CD8-positive, alpha-beta memory T cell (primary cell): ENCODE data around the gene LCORL. TPM values are rescaled to one million over a fixed set of nuclear protein-coding genes. Genes with fewer than 3 reads are reported as not detected.

ENCODE experiments used
- CTCF ChIA-PET: fragments of 350-600 bp; sonication (Branson Sonifier 250); formaldehyde crosslinking; loops from one replicate; lab custom pipeline; 2021; ENCODE audit warnings: antibody characterized with exemption; lab: Charles Lee
- POLR2A ChIA-PET: fragments of 350-600 bp; sonication (Branson Sonifier 250); formaldehyde crosslinking; loops from one replicate; lab custom pipeline; 2021; ENCODE audit warnings: antibody characterized with exemption; lab: Charles Lee
- DNase-seq, 5 donors: peaks; one replicate each; pipeline versions ENCODE4 v3.0.0 to v3.0.0-alpha.2; 2020 to 2022; ENCODE audit warnings: mixed read lengths in 1 of 5
- H3K27ac ChIP-seq: one replicate; pipeline ENCODE4 v1.7.0; 2013; ENCODE audit warnings: low read depth, mild to moderate bottlenecking, low read length, moderate library complexity
- H3K27me3 ChIP-seq: 2 replicates; pipeline ENCODE4 v1.7.0; 2013; ENCODE audit warnings: low read length, mild to moderate bottlenecking; ENCODE audit not compliant: insufficient read depth, poor library complexity, severe bottlenecking
- H3K36me3 ChIP-seq: 2 replicates; pipeline ENCODE4 v1.7.0; 2013; ENCODE audit warnings: mild to moderate bottlenecking, low read length, moderate library complexity; ENCODE audit not compliant: insufficient read depth
- H3K4me1 ChIP-seq: 2 replicates; pipeline ENCODE4 v1.7.0; 2013; ENCODE audit warnings: mild to moderate bottlenecking, low read length, moderate library complexity; ENCODE audit not compliant: insufficient read depth
- H3K4me3 ChIP-seq: 2 replicates; pipeline ENCODE4 v1.7.0; 2013; ENCODE audit warnings: mild to moderate bottlenecking, low read length
- H3K9me3 ChIP-seq: 2 replicates; pipeline ENCODE4 v1.7.0; 2013; ENCODE audit warnings: mild to moderate bottlenecking, low read length
- H3K27ac Mint-ChIP-seq, 8 donors: one replicate each; pipeline ENCODE4 v1.8.0; 2020 to 2021; ENCODE audit warnings: mixed read lengths in 8 of 8, mild to moderate bottlenecking in 6 of 8, inconsistent platforms in 3 of 8, moderate library complexity in 3 of 8
- H3K27me3 Mint-ChIP-seq, 2 donors: one replicate each; pipeline ENCODE4 v1.8.0; 2020 to 2021; ENCODE audit warnings: mixed read lengths in 2 of 2, mild to moderate bottlenecking in 1 of 2, moderate library complexity in 1 of 2
- H3K36me3 Mint-ChIP-seq, 3 donors: one replicate each; pipeline ENCODE4 v1.8.0; 2020 to 2021; ENCODE audit warnings: mixed read lengths in 3 of 3, inconsistent platforms in 1 of 3, mild to moderate bottlenecking in 1 of 3
- H3K4me1 Mint-ChIP-seq, 3 donors: one replicate each; pipeline ENCODE4 v1.8.0; 2020 to 2021; ENCODE audit warnings: mixed read lengths in 3 of 3, inconsistent platforms in 1 of 3, mild to moderate bottlenecking in 1 of 3
- H3K4me3 Mint-ChIP-seq, 7 donors: one replicate each; pipeline ENCODE4 v1.8.0; 2020 to 2021; ENCODE audit warnings: mixed read lengths in 7 of 7, mild to moderate bottlenecking in 6 of 7, moderate library complexity in 4 of 7, inconsistent platforms in 2 of 7
- H3K9me3 Mint-ChIP-seq, 5 donors: one replicate each; pipeline ENCODE4 v1.8.0; 2020 to 2022; ENCODE audit warnings: mixed read lengths in 5 of 5, mild to moderate bottlenecking in 3 of 5, moderate library complexity in 2 of 5, inconsistent platforms in 1 of 5
- polyA plus RNA-seq: library from polyadenylated mRNA; unstranded; fragments of 300-500 nt; fragmentation: Illumina TruSeq; gene quantifications from one replicate; pipeline ENCODE4 v1.2.3, GENCODE V29; 2021
- total RNA-seq, 2 experiments: library from RNA; stranded (reverse); gene quantifications; one replicate each; pipeline ENCODE4 v1.2.3, GENCODE V29; 2021

Gene LCORL
- total and polyA plus RNA-seq, 3 experiments from 2014 or later: 6.9 to 9.1 (median 7.2) TPM

DNA sequence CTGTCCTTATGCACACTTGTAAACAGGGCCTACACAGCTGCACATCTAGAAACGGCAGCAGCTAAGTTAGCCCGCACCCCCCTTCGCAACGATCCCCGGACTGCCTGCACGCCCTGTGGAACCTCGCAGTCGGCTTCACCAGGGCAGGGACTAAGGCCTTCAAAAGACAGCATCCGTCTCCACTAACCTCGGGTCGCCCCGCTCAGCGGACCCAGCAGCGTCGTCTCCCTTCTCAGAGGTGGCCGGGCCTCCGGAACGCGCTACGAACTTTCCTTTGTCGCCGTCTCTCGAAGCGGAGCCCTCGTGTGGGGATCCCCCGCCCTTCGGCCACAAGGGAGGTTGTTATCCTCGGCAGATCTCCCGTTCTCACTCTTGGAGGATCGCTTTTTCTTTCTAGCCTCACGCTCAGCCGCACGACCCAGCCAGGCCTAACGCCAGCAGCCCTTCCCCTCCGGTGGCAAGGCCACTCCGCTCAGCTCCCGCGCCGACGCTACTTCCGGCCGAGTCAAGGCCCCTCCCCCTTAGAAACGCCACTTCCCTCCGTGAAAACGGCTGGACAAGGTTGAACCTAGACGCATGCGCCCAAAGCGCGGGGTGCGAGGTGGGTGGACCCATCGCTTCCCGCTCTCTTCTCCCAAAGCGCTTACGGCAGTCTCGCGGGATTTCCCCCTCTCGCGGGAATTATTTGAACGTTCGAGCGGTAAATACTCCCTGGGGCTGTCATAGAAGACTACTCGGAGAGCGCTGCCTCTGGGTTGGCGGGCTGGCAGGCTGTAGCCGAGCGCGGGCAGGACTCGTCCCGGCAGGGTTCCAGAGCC lies 211.1 kb downstream of the LCORL start, which contains the start of the genes DCAF16 and NCAPG:
Gene DCAF16 (minus strand): TSS at position 498 of the 818 bp plus-strand sequence. CDS start 6,616 bp downstream, outside the sequence.
Gene NCAPG (plus strand): TSS at position 720 of the 818 bp plus-strand sequence. CDS start 99 bp downstream, outside the sequence.
- POLR2A ChIA-PET: interaction anchor here (0.6 to 1.4 kb wide), 4 partner anchors 12 to 196 kb away, joined by 3 to 8 read pairs (median 4); partner anchors contain the start of gene MED28
- H3K36me3 Mint-ChIP-seq: peaks cover 0 to 23% (median 6%) of the 10 kb centered on the region in 3 donors
- H3K4me3 Mint-ChIP-seq: peak within 1 kb of the TSS; percentile 95 to 100 (median 98)

DNA sequence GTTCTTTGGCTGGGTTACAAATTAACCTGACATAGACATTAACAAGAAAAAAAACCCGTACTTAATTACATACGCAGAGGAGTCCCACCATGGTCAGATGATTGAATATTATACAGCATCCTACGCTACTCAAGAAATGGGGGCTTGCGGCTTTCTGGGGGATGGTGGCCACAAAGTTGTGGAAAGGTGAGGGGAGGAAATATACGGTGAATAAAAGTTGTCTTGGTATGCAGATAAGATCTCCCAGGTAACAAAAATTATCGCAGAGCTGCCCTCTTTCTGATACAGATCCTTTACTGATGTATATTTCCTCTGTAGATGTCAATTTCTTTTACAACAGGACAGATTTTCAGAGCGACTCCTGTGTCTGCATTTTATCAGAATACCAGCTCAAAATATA lies 211.9 kb downstream of the LCORL start:
- Mint-ChIP-seq H3K27ac (peak overlapping the region; percentile 96 to 100 (median 100)), H3K36me3 (peaks cover 0 to 29% (median 6%) of the 10 kb centered on the region in 3 donors), H3K9me3 (no peaks in the 10 kb centered on the region), H3K4me3 (peak overlapping the region; percentile 95 to 100 (median 98)), H3K27me3 (no peaks in the 10 kb centered on the region), H3K4me1 (peaks cover 66 to 85% (median 80%) of the 10 kb centered on the region in 3 donors)
- POLR2A ChIA-PET: interaction anchor here (0.6 to 1.4 kb wide), 3 partner anchors 12 to 195 kb away, joined by 4 to 8 read pairs (median 5); partner anchors contain the start of gene MED28
- CTCF ChIA-PET: interaction anchor here (1.1 to 2.0 kb wide), 4 partner anchors 12 to 261 kb away, joined by 3 to 13 read pairs (median 4); no protein-coding TSS in a partner anchor
- H3K27me3 ChIP-seq: no peaks in the 10 kb centered on the region
- H3K36me3 ChIP-seq: peaks cover 1% of the 10 kb centered on the region
- DNase-seq: peak in 2 of 5 donors; percentile 11 to 14
- no peaks in the 10 kb centered on the region for H3K9me3 ChIP-seq
- H3K4me1 ChIP-seq: peaks cover 45% of the 10 kb centered on the region
- H3K27ac ChIP-seq: peak overlapping the region; percentile 98
- peak overlapping the region; percentile 89 for H3K4me3 ChIP-seq

More for the DNA sequence above, 211.1 kb downstream of the LCORL start, which contains the start of the genes DCAF16 and NCAPG:
- peaks cover 45% of the 10 kb centered on the region for H3K4me1 ChIP-seq
- H3K4me3 ChIP-seq: peak within 1 kb of the TSS; percentile 89
- peak within 1 kb of the TSS; percentile 98 for H3K27ac ChIP-seq
- DNase-seq: peak; percentile 97 to 100 (median 99)
- Mint-ChIP-seq H3K27me3 (no peaks in the 10 kb centered on the region), H3K4me1 (peaks cover 62 to 78% (median 72%) of the 10 kb centered on the region in 3 donors), H3K9me3 (no peaks in the 10 kb centered on the region), H3K27ac (peak within 1 kb of the TSS; percentile 96 to 100 (median 100))
- no peaks in the 10 kb centered on the region for H3K9me3 ChIP-seq
- no peaks in the 10 kb centered on the region for H3K27me3 ChIP-seq
- CTCF ChIA-PET: interaction anchor here (0.5 to 2.0 kb wide), 5 partner anchors 13 to 964 kb away, joined by 3 to 13 read pairs (median 3); no protein-coding TSS in a partner anchor
- no peaks in the 10 kb centered on the region for H3K36me3 ChIP-seq

DNA sequence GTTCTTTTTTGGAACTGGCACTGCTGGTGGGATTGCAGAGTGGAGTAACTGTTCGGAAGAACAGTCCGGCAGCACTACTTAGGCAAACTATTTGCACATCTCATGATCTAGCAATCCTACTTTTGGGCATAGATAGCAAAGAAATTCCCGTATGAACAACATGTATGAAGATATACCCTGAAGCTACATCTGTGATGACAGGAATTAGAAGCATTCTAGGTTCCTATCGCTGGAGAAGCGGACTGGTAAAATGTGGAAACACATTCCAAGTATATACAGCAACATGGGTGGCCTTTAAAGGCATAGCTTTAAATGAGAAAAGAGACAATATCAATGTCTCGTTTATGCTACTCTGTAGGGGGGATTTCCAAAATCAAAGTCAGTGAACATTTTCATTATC lies 214.1 kb downstream of the LCORL start:
- Mint-ChIP-seq H3K27me3 (no peaks in the 10 kb centered on the region), H3K4me3 (peak overlapping the region; percentile 18 to 100 (median 96)), H3K27ac (peak overlapping the region in 4 of 8 donors; percentile 38 to 77 (median 58)), H3K4me1 (peaks cover 67 to 92% (median 89%) of the 10 kb centered on the region in 3 donors), H3K9me3 (no peaks in the 10 kb centered on the region), H3K36me3 (peaks cover 0 to 49% (median 17%) of the 10 kb centered on the region in 3 donors)
- POLR2A ChIA-PET: no interaction called here
- DNase-seq: no peak
- H3K27ac ChIP-seq: no peak overlapping the region
- H3K4me1 ChIP-seq: peaks cover 45% of the 10 kb centered on the region
- H3K9me3 ChIP-seq: no peaks in the 10 kb centered on the region
- no peak overlapping the region for H3K4me3 ChIP-seq
- H3K36me3 ChIP-seq: peaks cover 19% of the 10 kb centered on the region
- no peaks in the 10 kb centered on the region for H3K27me3 ChIP-seq
- CTCF ChIA-PET: interaction anchor here (0.8 to 1.8 kb wide), 3 partner anchors 9 to 259 kb away, joined by 4 to 9 read pairs (median 7); no protein-coding TSS in a partner anchor

DNA sequence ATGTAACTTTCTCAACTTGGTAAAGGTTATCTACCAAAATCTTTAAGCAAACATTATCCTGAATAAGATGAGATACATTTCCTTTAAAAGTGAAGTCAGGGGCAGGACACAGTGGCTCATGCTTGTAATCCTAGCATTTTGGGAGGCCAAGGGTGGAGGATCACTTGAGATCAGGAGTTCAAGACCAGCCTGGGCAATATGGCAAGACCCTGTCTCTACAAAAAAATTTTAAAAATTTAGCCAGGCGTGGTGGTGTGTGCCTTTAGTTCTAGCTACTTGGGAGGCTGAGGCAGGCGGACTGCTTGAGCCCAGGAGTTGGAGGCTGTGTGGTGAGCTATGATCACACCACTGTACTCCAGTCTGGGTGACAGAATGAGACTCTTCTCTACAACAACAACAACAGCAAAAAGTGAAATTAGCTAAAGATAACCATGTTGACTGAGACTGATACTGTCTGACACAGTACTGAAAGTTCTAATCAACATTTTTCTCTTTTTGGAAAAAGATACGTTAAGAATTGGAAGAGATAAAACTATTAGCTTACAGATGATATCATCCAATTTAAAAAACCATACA lies 215.9 kb downstream of the LCORL start:
- peaks cover 60 to 87% (median 83%) of the 10 kb centered on the region in 3 donors for H3K4me1 Mint-ChIP-seq
- POLR2A ChIA-PET: no interaction called here
- Histone ChIP-seq H3K4me1 (peaks cover 38% of the 10 kb centered on the region), H3K9me3 (no peaks in the 10 kb centered on the region), H3K27ac (no peak overlapping the region), H3K4me3 (no peak overlapping the region), H3K36me3 (peaks cover 19% of the 10 kb centered on the region), H3K27me3 (no peaks in the 10 kb centered on the region)
- peak overlapping the region in 6 of 8 donors; percentile 40 to 77 (median 52) for H3K27ac Mint-ChIP-seq
- peaks cover 0 to 64% (median 19%) of the 10 kb centered on the region in 3 donors for H3K36me3 Mint-ChIP-seq
- DNase-seq: no peak
- peak overlapping the region in 3 of 7 donors; percentile 7 to 61 (median 35) for H3K4me3 Mint-ChIP-seq
- H3K27me3 Mint-ChIP-seq: peaks cover 0 to 2% of the 10 kb centered on the region in 2 donors
- H3K9me3 Mint-ChIP-seq: no peaks in the 10 kb centered on the region
- CTCF ChIA-PET: interaction anchor here (1.0 to 1.1 kb wide), 2 partner anchors 11 to 256 kb away, joined by 3 to 4 read pairs; no protein-coding TSS in a partner anchor

DNA sequence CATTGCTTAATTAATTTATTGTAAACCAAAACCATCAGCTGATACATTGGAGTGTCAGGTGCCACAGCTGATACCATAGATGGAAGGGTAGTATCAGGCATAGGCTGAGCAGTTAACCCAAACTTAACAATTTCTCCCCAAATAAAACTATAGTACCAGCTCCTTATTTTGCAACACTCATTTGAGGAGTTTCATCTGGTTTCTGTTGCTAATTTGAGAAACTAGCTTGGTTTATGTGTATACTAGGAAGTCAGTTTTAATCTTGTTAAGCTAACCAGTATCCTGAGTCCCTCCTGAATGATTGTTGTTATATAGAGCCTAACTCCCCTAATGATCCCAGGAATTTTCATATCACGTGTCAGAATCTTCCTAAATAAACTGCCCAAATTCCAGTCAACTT lies 223.7 kb downstream of the LCORL start:
- Mint-ChIP-seq H3K4me1 (peaks cover 7 to 22% (median 14%) of the 10 kb centered on the region in 3 donors), H3K4me3 (no peak overlapping the region), H3K27ac (peak overlapping the region in 1 of 8 donors; percentile 68), H3K36me3 (peaks cover 6 to 66% (median 13%) of the 10 kb centered on the region in 3 donors), H3K27me3 (peaks cover 0 to 2% of the 10 kb centered on the region in 2 donors), H3K9me3 (no peaks in the 10 kb centered on the region)
- H3K27me3 ChIP-seq: no peaks in the 10 kb centered on the region
- H3K9me3 ChIP-seq: no peaks in the 10 kb centered on the region
- no peak overlapping the region for H3K27ac ChIP-seq
- no peaks in the 10 kb centered on the region for H3K4me1 ChIP-seq
- ChIA-PET POLR2A (interaction anchor here (1.6 kb wide), 1 partner anchor 12 kb away, joined by 4 read pairs; the partner anchor contains the start of gene DCAF16), CTCF (interaction anchor here (0.9 to 1.6 kb wide), 5 partner anchors 8 to 249 kb away, joined by 3 to 9 read pairs (median 4); no protein-coding TSS in a partner anchor)
- DNase-seq: no peak
- H3K4me3 ChIP-seq: no peak overlapping the region
- H3K36me3 ChIP-seq: no peaks in the 10 kb centered on the region

DNA sequence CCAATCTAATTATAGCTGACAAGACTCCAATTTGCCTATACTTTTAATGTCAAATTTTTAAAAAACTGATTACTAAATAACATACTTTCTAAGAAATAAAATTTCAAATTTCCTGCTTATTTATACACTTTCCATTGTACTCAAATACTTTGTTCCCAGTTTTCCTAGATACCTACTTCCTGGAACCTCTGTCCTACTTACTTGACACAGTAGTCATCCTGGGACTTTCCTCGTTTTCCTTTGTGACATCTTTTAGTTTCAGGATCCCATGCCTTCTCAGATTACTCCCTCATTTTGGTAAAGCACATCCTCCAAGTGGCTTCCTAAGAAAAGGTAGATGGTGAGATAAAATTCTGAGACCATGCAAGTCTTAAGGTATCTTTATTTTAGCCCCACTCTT lies 226.8 kb downstream of the LCORL start:
- Histone ChIP-seq H3K27me3 (no peaks in the 10 kb centered on the region), H3K36me3 (no peaks in the 10 kb centered on the region), H3K4me1 (no peaks in the 10 kb centered on the region), H3K9me3 (no peaks in the 10 kb centered on the region), H3K27ac (no peak overlapping the region), H3K4me3 (no peak overlapping the region)
- Mint-ChIP-seq H3K36me3 (peaks cover 8 to 54% (median 28%) of the 10 kb centered on the region in 3 donors), H3K27ac (no peak overlapping the region), H3K9me3 (no peaks in the 10 kb centered on the region), H3K27me3 (no peaks in the 10 kb centered on the region), H3K4me3 (no peak overlapping the region), H3K4me1 (peaks cover 0 to 3% (median 2%) of the 10 kb centered on the region in 3 donors)
- POLR2A ChIA-PET: no interaction called here
- CTCF ChIA-PET: no interaction called here
- DNase-seq: no peak
